Astrocyte (in vitro differentiated cells and primary cell): ENCODE measurements around the gene PPP6C. TPM values are rescaled to one million over a fixed set of nuclear protein-coding genes. Genes with fewer than 3 reads are reported as not detected.
"Not testable (repeated sequence)": the region's sequence is repeated elsewhere in the genome, so short reads cannot be mapped to it uniquely, and the experiment has no call there.

Source experiments
- DNase-seq: peaks from one replicate; pipeline ENCODE4 v3.0.0-alpha.2; 2010; ENCODE audit warnings: low read depth
- FAIRE-seq: peaks from 2 replicates; lab custom pipeline; 2011; peaks lifted over from hg19 to GRCh38; lab: Jason Lieb, UNC
- H2AFZ ChIP-seq: 2 replicates; pipeline ENCODE4 v1.6.0; 2012; ENCODE audit warnings: low read depth, low read length, inconsistent platforms
- H3K27ac ChIP-seq: 2 replicates; pipeline ENCODE4 v1.5.1; 2011; ENCODE audit warnings: low read depth, low read length, inconsistent platforms
- H3K27me3 ChIP-seq: 2 replicates; pipeline ENCODE4 v1.6.0; 2011; ENCODE audit warnings: low read length, inconsistent platforms; ENCODE audit not compliant: insufficient read depth
- H3K36me3 ChIP-seq: 2 replicates; pipeline ENCODE4 v1.5.1; 2011; ENCODE audit warnings: low read length, inconsistent platforms; ENCODE audit not compliant: insufficient read depth
- H3K4me1 ChIP-seq: 2 replicates; pipeline ENCODE4 v1.5.1; 2011; ENCODE audit warnings: low read length, inconsistent platforms; ENCODE audit not compliant: insufficient read depth
- H3K4me2 ChIP-seq: 2 replicates; pipeline ENCODE4 v1.6.0; 2012; ENCODE audit warnings: low read length, inconsistent platforms
- H3K4me3 ChIP-seq: 2 replicates; pipeline ENCODE4 v1.5.1; 2011; ENCODE audit warnings: low read depth, mild to moderate bottlenecking, low read length, inconsistent platforms; ENCODE audit not compliant: insufficient read depth
- H3K79me2 ChIP-seq: 2 replicates; pipeline ENCODE4 v1.6.0; 2012; ENCODE audit warnings: mild to moderate bottlenecking, low read length, inconsistent platforms; ENCODE audit not compliant: insufficient read depth
- H3K9ac ChIP-seq: 2 replicates; pipeline ENCODE4 v1.6.0; 2012; ENCODE audit warnings: mild to moderate bottlenecking, low read length, inconsistent platforms
- H3K9me3 ChIP-seq: 2 replicates; pipeline ENCODE4 v1.5.1; 2012; ENCODE audit warnings: low read depth, mild to moderate bottlenecking, low read length, inconsistent platforms; ENCODE audit not compliant: insufficient read depth
- H4K20me1 ChIP-seq: 2 replicates; pipeline ENCODE4 v1.6.0; 2012; ENCODE audit warnings: low read length, inconsistent platforms; ENCODE audit not compliant: insufficient read depth
- H3K27ac Mint-ChIP-seq: one replicate; pipeline ENCODE4 v1.8.0; 2021; ENCODE audit warnings: mild to moderate bottlenecking, mixed read lengths; ENCODE audit not compliant: unreplicated experiment
- H3K27me3 Mint-ChIP-seq: one replicate; pipeline ENCODE4 v1.8.0; 2021; ENCODE audit warnings: low read depth, mixed read lengths; ENCODE audit not compliant: unreplicated experiment
- H3K36me3 Mint-ChIP-seq: one replicate; pipeline ENCODE4 v1.8.0; 2021; ENCODE audit warnings: low read depth, mixed read lengths; ENCODE audit not compliant: unreplicated experiment
- H3K4me1 Mint-ChIP-seq: one replicate; pipeline ENCODE4 v1.8.0; 2021; ENCODE audit warnings: low read depth, mixed read lengths; ENCODE audit not compliant: unreplicated experiment
- H3K4me3 Mint-ChIP-seq: one replicate; pipeline ENCODE4 v1.8.0; 2021; ENCODE audit warnings: mild to moderate bottlenecking, moderate library complexity, mixed read lengths; ENCODE audit not compliant: unreplicated experiment
- H3K9me3 Mint-ChIP-seq: one replicate; pipeline ENCODE4 v1.8.0; 2021; ENCODE audit warnings: mild to moderate bottlenecking, mixed read lengths; ENCODE audit not compliant: unreplicated experiment
- EZH2 ChIP-seq: IDR thresholded peaks from 2 replicates; pipeline ENCODE4 v1.6.1; 2012; ENCODE audit warnings: mild to moderate bottlenecking, low read length, inconsistent platforms; ENCODE audit not compliant: insufficient read depth
- total RNA-seq: library from RNA; stranded (reverse); gene quantifications from 2 replicates; pipeline ENCODE4 v1.2.1, GENCODE V29; 2021
- TF ChIP-seq, protein P1 (sequence below): IDR thresholded peaks from 2 replicates; pipeline ENCODE4 v1.5.1; 2011; ENCODE audit warnings: low read depth, mild to moderate bottlenecking, inconsistent platforms, low read length, moderate library complexity; ENCODE audit not compliant: insufficient read depth

Gene PPP6C
- total RNA-seq, 1 donor from 2014 or later: 41.1 TPM

DNA sequence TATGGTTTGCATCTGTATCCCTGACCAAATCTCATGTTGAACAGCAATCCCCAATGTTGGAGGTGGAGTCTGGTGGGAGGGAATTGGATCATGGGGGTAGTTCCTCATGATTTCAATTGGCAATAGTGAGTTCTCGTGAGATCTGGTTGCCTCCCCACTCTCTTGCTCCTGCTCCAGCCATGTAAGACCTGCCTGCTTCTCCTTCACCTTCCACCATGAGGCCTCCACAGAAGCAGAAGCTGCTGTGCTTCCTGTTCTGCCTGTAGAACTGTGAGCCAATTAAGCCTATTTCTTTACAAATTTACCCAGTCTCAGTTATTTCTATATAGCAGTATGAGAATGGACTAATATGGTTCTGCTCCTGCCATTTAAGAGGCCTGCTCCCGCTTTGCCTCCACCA lies 79.1 kb downstream of the PPP6C start:
- Mint-ChIP-seq H3K9me3 (peaks cover 4% of the 10 kb centered on the region), H3K27me3 (no peaks in the 10 kb centered on the region), H3K36me3 (peaks cover 1% of the 10 kb centered on the region), H3K4me1 (no peaks in the 10 kb centered on the region), H3K27ac (no peak overlapping the region), H3K4me3 (no peak overlapping the region)
- TF ChIP-seq, protein P1, sequence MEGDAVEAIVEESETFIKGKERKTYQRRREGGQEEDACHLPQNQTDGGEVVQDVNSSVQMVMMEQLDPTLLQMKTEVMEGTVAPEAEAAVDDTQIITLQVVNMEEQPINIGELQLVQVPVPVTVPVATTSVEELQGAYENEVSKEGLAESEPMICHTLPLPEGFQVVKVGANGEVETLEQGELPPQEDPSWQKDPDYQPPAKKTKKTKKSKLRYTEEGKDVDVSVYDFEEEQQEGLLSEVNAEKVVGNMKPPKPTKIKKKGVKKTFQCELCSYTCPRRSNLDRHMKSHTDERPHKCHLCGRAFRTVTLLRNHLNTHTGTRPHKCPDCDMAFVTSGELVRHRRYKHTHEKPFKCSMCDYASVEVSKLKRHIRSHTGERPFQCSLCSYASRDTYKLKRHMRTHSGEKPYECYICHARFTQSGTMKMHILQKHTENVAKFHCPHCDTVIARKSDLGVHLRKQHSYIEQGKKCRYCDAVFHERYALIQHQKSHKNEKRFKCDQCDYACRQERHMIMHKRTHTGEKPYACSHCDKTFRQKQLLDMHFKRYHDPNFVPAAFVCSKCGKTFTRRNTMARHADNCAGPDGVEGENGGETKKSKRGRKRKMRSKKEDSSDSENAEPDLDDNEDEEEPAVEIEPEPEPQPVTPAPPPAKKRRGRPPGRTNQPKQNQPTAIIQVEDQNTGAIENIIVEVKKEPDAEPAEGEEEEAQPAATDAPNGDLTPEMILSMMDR: no peak
- TF ChIP-seq EZH2: no peak
- H3K79me2 ChIP-seq: peaks cover 4% of the 10 kb centered on the region
- H3K4me1 ChIP-seq: no peaks in the 10 kb centered on the region
- no peak overlapping the region for H3K9ac ChIP-seq
- H3K9me3 ChIP-seq: peaks cover 3% of the 10 kb centered on the region
- H3K36me3 ChIP-seq: no peaks in the 10 kb centered on the region
- no peaks in the 10 kb centered on the region for H4K20me1 ChIP-seq
- H3K4me2 ChIP-seq: no peak overlapping the region
- H3K27me3 ChIP-seq: no peaks in the 10 kb centered on the region
- DNase-seq: no peak
- no peak overlapping the region for H3K27ac ChIP-seq
- H2AFZ ChIP-seq: no peak overlapping the region
- no peak overlapping the region for H3K4me3 ChIP-seq
- FAIRE-seq: no peak

DNA sequence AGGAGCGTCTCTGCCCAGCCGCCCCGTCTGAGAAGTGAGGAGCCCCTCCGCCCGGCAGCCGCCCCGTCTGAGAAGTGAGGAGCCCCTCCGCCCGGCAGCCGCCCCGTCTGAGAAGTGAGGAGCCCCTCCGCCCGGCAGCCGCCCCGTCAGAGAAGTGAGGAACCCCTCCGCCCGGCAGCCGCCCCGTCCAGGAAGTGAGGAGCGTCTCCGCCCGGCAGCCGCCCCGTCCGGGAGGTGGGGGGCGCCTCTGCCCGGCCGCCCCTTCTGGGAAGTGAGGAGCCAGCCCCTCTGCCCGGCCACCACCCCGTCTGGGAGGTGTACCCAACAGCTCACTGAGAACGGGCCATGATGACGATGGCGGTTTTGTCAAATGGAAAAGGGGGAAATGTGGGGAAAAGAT lies 81.1 kb downstream of the PPP6C start:
- not testable (repeated sequence) for H3K9ac ChIP-seq, H3K4me1 ChIP-seq, H3K4me3 Mint-ChIP-seq, H3K4me2 ChIP-seq, H3K9me3 Mint-ChIP-seq, H3K9me3 ChIP-seq, H3K79me2 ChIP-seq, H3K36me3 Mint-ChIP-seq, H3K27me3 Mint-ChIP-seq, H3K4me3 ChIP-seq, H3K4me1 Mint-ChIP-seq, H3K27ac Mint-ChIP-seq, H4K20me1 ChIP-seq, DNase-seq, FAIRE-seq, H3K27ac ChIP-seq, H2AFZ ChIP-seq, H3K36me3 ChIP-seq, H3K27me3 ChIP-seq

DNA sequence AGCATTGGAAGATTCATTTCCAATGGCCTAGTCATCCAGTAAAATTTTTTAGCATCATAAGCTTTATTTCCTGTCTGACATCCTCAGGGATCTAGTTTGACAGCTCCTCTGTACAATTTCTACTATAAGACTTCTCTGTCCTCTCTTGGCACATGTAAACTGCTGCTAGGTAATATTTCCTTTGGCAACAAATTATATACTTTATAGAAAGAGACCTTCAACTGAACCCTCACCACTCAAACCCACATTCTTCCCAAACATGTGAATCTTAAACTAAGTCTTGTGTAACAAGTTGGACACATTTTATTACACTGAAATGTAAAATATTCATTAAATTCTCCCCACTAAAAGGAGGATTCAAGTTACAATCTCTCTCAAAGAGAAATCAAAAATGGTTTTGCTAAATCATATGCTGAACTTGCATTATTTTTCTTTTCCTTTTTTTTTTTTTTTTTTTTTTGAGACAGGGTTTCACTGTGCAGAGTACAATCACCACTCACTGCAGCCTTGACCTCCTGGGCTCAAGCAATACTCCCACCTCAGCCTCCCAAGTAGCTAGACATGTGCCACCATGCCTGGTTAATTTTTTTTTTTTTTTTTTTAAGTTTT lies 83.2 kb downstream of the PPP6C start:
- H3K27me3 Mint-ChIP-seq: no peaks in the 10 kb centered on the region
- FAIRE-seq: no peak
- H3K36me3 Mint-ChIP-seq: no peaks in the 10 kb centered on the region
- Histone ChIP-seq H3K4me3 (no peak overlapping the region), H3K9me3 (no peaks in the 10 kb centered on the region), H3K9ac (no peak overlapping the region), H2AFZ (no peak overlapping the region), H3K4me1 (no peaks in the 10 kb centered on the region), H3K27ac (no peak overlapping the region), H4K20me1 (no peaks in the 10 kb centered on the region), H3K4me2 (no peak overlapping the region), H3K27me3 (no peaks in the 10 kb centered on the region), H3K36me3 (no peaks in the 10 kb centered on the region), H3K79me2 (peaks cover 4% of the 10 kb centered on the region)
- H3K4me3 Mint-ChIP-seq: no peak overlapping the region
- H3K4me1 Mint-ChIP-seq: no peaks in the 10 kb centered on the region
- H3K9me3 Mint-ChIP-seq: peaks cover 4% of the 10 kb centered on the region
- peak; percentile 68 for DNase-seq
- TF ChIP-seq, protein P1: no peak
- no peak for TF ChIP-seq EZH2
- no peak overlapping the region for H3K27ac Mint-ChIP-seq
